ENCODE data around the gene KIAA1614.
A peak's percentile ranks its signal among the peaks of the same experiment; 100 is the strongest.

Gene KIAA1614

GRCh38 chr1:180887841-180888240 lies 24.9 kb upstream of the KIAA1614 start:
- DNase-seq (ENCODE audit: low read depth) = no peak
- TF ChIP-seq, protein P1, sequence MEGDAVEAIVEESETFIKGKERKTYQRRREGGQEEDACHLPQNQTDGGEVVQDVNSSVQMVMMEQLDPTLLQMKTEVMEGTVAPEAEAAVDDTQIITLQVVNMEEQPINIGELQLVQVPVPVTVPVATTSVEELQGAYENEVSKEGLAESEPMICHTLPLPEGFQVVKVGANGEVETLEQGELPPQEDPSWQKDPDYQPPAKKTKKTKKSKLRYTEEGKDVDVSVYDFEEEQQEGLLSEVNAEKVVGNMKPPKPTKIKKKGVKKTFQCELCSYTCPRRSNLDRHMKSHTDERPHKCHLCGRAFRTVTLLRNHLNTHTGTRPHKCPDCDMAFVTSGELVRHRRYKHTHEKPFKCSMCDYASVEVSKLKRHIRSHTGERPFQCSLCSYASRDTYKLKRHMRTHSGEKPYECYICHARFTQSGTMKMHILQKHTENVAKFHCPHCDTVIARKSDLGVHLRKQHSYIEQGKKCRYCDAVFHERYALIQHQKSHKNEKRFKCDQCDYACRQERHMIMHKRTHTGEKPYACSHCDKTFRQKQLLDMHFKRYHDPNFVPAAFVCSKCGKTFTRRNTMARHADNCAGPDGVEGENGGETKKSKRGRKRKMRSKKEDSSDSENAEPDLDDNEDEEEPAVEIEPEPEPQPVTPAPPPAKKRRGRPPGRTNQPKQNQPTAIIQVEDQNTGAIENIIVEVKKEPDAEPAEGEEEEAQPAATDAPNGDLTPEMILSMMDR (IDR thresholded peaks at IDR 0.05; ENCODE audit: insufficient read depth, low read depth, low read length, missing control alignments) = no peak
- no peak overlapping the region for H3K4me3 ChIP-seq (ENCODE audit: low read depth, low read length)

- TF ChIP-seq, protein P1 (IDR thresholded peaks at IDR 0.05; ENCODE audit: insufficient read depth, low read depth, low read length, missing control alignments) = no peak
- DNase-seq (ENCODE audit: low read depth) = peak; percentile 42
- no peak overlapping the region for H3K4me3 ChIP-seq (ENCODE audit: low read depth, low read length)
Observed at GRCh38 chr1:180888870-180889269, 23.8 kb upstream of the KIAA1614 start.

DNA sequence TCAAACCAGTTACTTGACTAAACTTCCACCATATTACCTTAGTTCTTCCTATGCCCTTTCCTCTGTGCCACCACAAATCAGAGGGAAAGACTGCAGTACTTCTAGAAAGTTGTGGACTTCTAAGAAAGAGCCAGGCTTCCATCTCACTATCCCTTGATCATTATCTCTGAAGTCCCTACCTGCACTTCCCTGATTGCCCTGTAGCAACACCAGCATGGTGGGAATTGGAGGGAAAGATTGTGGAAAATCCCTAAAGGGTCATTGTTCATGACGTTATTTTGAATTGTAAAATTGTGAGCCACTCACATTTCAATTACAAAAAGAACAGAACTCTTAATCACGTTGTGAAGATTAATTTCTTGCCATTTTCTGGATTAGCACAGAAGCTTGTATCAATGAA lies 23.4 kb upstream of the KIAA1614 start:
- no peak for DNase-seq (ENCODE audit: low read depth)
- TF ChIP-seq, protein P1 (IDR thresholded peaks at IDR 0.05; ENCODE audit: insufficient read depth, low read depth, low read length, missing control alignments) = no peak
- H3K4me3 ChIP-seq (ENCODE audit: low read depth, low read length) = no peak overlapping the region

- no peak for DNase-seq (ENCODE audit: low read depth)
- no peak overlapping the region for H3K4me3 ChIP-seq (ENCODE audit: low read depth, low read length)
- TF ChIP-seq, protein P1 (IDR thresholded peaks at IDR 0.05; ENCODE audit: insufficient read depth, low read depth, low read length, missing control alignments) = no peak
Observed at GRCh38 chr1:180892272-180892671, 20.4 kb upstream of the KIAA1614 start.

DNA sequence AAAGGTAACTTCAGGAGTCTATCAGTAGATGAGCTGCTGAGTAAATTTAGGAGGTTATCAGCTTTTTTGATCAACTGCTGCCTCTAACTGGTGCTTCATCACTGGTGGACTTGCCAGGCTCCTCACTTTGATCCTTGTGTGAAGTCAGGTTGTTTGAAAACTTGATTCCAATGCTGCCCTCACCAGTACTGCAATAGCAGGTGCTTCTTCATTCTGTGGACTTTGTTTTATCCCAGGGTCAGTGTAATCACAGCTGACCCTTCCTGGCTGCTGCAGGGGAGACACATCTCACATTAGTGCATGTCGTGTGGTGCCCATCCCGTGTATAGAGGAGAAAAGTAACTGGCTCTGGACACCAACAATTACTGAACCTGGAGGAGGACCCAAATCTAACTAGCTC lies 20.0 kb upstream of the KIAA1614 start:
- TF ChIP-seq, protein P1 (IDR thresholded peaks at IDR 0.05; ENCODE audit: insufficient read depth, low read depth, low read length, missing control alignments) = no peak
- no peak overlapping the region for H3K4me3 ChIP-seq (ENCODE audit: low read depth, low read length)
- DNase-seq (ENCODE audit: low read depth) = no peak

DNA sequence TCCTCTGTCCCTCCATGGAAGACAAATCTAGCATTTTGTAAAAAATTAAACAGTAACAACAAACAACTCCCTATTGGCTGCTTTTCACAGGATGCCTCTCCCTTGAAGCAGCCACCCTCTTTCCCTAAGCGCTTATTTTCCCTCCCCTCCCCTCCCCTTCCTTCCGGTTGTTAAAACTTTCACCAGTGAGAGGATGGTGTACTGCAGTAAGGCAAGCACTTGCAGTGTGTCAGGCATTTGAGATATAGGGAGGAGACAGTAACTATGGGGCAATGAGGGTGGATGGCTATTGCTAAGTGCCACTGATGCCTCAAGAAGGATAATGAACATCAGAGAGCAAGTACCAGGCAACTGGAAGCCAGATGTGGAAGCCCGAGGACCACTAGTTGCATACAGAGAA lies 19.1 kb upstream of the KIAA1614 start:
- H3K4me3 ChIP-seq (ENCODE audit: low read depth, low read length) = no peak overlapping the region
- no peak for DNase-seq (ENCODE audit: low read depth)
- TF ChIP-seq, protein P1 (IDR thresholded peaks at IDR 0.05; ENCODE audit: insufficient read depth, low read depth, low read length, missing control alignments) = no peak

- no peak for DNase-seq (ENCODE audit: low read depth)
- TF ChIP-seq, protein P1 (IDR thresholded peaks at IDR 0.05; ENCODE audit: insufficient read depth, low read depth, low read length, missing control alignments) = no peak
Observed at GRCh38 chr1:180896161-180896560, 16.5 kb upstream of the KIAA1614 start.

More at GRCh38 chr1:180896161-180896560, 16.5 kb upstream of the KIAA1614 start:
- H3K4me3 ChIP-seq (ENCODE audit: low read depth, low read length) = no peak overlapping the region

Measured in GM12865 (cell line).